Thoracic aorta endothelial cell (primary cell): ENCODE data around the gene GPR6. TPM values are rescaled to one million over a fixed set of nuclear protein-coding genes. Genes with fewer than 3 reads are reported as not detected.

Experiments used
- total RNA-seq: library from RNA; depleted of rRNA; stranded (reverse); fragments of >200 nt; gene quantifications from 2 replicates; pipeline ENCODE4 v1.2.3, GENCODE V29; 2012

GPR6 gene, protein sequence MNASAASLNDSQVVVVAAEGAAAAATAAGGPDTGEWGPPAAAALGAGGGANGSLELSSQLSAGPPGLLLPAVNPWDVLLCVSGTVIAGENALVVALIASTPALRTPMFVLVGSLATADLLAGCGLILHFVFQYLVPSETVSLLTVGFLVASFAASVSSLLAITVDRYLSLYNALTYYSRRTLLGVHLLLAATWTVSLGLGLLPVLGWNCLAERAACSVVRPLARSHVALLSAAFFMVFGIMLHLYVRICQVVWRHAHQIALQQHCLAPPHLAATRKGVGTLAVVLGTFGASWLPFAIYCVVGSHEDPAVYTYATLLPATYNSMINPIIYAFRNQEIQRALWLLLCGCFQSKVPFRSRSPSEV
- total RNA-seq, result not detected in 2 replicates

DNA sequence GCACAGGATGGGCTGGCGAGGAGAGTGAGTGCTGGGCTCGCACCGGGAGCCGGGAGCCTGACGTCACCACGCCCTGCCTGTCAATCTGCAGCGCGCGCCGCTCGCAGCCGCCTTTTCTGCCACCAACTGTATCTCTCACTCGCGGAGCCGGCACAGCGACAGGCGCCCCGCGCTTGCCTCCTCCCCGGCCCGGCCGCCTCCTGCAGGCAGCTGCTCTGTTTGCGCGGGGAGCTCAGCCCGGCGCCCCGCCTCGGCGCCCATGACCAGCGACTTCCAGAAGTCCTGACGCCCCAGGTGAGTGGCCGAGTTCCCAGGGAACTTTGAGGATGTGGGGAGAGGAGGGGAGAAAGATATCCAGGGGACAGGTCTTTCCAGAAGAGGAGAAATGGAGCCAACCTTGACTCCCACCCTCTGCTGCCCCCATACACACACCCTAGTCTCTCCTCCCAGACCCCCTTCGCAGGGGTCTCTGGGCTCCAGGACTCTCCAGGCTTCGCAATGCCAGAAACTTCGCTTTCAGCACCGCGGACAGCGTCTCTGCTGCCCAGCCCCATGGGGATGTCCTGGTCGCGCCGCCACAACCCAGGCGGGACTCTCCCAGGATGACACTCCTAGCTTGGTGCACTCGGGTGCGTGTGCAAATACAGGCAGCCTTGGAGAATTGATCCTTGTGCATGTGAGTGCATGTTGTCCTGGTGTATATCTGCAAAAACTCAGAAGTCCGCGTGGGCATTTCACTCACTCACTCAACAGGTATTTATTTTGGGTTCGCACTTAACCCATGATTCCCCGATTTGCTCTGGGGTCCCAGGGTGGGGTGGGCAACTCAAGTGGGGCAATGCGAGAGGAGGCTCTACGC lies at the start of gene GPR6:
Gene GPR6 (plus strand): TSS at position 138 of the 859 bp plus-strand sequence. CDS start 802 bp downstream, outside the sequence.

Other genes with a start within 250 kb of the GPR6 start
- 17.4 and 21.9 TPM in 2 replicates for gene WASF1, start 201.4 kb downstream of the GPR6 start, total RNA-seq
- gene CDC40, start 202.1 kb downstream of the GPR6 start, total RNA-seq, result 36.3 and 37.0 TPM in 2 replicates